Erythroblast (primary cell): ENCODE measurements around the gene PRAMEF11.

Experiments used
- GATA1 ChIP-seq: IDR thresholded peaks from 2 replicates; pipeline ENCODE4 v1.6.1; 2011; ENCODE audit warnings: low read depth, mild to moderate bottlenecking, control low read depth, low read length, moderate library complexity
- POLR2A ChIP-seq: IDR thresholded peaks from 2 replicates; pipeline ENCODE4 v1.6.1; 2011; ENCODE audit warnings: mild to moderate bottlenecking, low read length

DNA sequence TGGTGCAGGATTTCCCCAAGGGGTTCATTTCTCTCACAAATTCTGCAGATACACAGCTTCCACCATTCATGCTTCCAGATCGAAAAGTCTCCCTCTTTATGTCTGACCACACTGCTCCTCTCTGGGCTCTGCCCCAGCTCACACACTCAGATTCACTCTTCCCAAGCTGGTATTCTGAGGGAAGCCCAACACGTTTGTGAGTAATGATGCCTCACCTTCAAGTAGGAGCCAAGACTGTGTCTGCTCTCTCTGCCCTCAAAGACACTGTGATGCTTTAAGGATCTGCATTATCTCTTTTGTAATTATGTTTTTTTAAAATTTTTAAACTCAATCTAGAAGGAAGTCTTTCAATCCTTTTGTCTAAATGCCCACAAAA lies 19.8 kb downstream of the PRAMEF11 start:
- TF ChIP-seq POLR2A (no peak), GATA1 (no peak)
